GM19455 (cell line): ENCODE results near the gene SERPINA3.
"Not testable (repeated sequence)": the region's sequence is repeated elsewhere in the genome, so short reads cannot be mapped to it uniquely, and the experiment has no call there.

ENCODE experiments used
- ATAC-seq: cut with Tn5 transposase; IDR thresholded peaks from one replicate; pipeline ENCODE4 v1.9.1; 2021; ENCODE audit not compliant: unreplicated experiment

Gene SERPINA3

GRCh38 chr14:94631050-94631449, 18.9 kb downstream of the SERPINA3 start:
- no peak for ATAC-seq

GRCh38 chr14:94631536-94632304, 19.5 kb downstream of the SERPINA3 start:
- ATAC-seq, result no peak

GRCh38 chr14:94632305-94632590, 20.1 kb downstream of the SERPINA3 start:
- ATAC-seq, result no peak

GRCh38 chr14:94633121-94633520, 20.9 kb downstream of the SERPINA3 start:
- ATAC-seq, result no peak

GRCh38 chr14:94635154-94635553, 23.0 kb downstream of the SERPINA3 start:
- ATAC-seq, result no peak

GRCh38 chr14:94636744-94637412, 24.7 kb downstream of the SERPINA3 start:
- no peak for ATAC-seq

GRCh38 chr14:94637814-94638213, 25.6 kb downstream of the SERPINA3 start:
- not testable (repeated sequence) for ATAC-seq

- no peak for ATAC-seq
Observed at GRCh38 chr14:94638339-94638738, 26.1 kb downstream of the SERPINA3 start.

GRCh38 chr14:94638961-94639817, 27.0 kb downstream of the SERPINA3 start:
- ATAC-seq, result no peak

GRCh38 chr14:94640721-94641631, 28.8 kb downstream of the SERPINA3 start:
- ATAC-seq, result no peak

- no peak for ATAC-seq
Observed at GRCh38 chr14:94641632-94641955, 29.4 kb downstream of the SERPINA3 start.

GRCh38 chr14:94643316-94644101, 31.3 kb downstream of the SERPINA3 start:
- ATAC-seq, result no peak

GRCh38 chr14:94644102-94644535, 31.9 kb downstream of the SERPINA3 start:
- ATAC-seq, result no peak

GRCh38 chr14:94646066-94646465, 33.9 kb downstream of the SERPINA3 start:
- no peak for ATAC-seq

GRCh38 chr14:94646481-94646880, 34.3 kb downstream of the SERPINA3 start:
- ATAC-seq, result no peak

GRCh38 chr14:94648801-94649200, 36.6 kb downstream of the SERPINA3 start:
- ATAC-seq, result no peak

- ATAC-seq, result no peak
Observed at GRCh38 chr14:94649543-94650443, 37.6 kb downstream of the SERPINA3 start.

- ATAC-seq, result no peak
Observed at GRCh38 chr14:94650444-94650775, 38.2 kb downstream of the SERPINA3 start.
